ENCODE results near the gene UAP1L1. TPM values are rescaled to one million over a fixed set of nuclear protein-coding genes. Genes with fewer than 3 reads are reported as not detected.

UAP1L1 gene
- total RNA-seq, 1 donor from 2014 or later, result 17.2 TPM

GRCh38 chr9:137041124-137041523, 36.2 kb upstream of the UAP1L1 start:
- intact Hi-C loops (cut with micrococcal nuclease), result loop anchor here (10.0 kb wide), 1 partner anchor 84 kb away; no protein-coding TSS in a partner anchor
- no peak overlapping the region for H3K4me3 Mint-ChIP-seq
- DNase-seq, result no peak
- H3K36me3 Mint-ChIP-seq (ENCODE audit: low read depth), result no peaks in the 10 kb centered on the region
- POLR2A ChIA-PET, result no interaction called here
- no peak overlapping the region for H3K27ac Mint-ChIP-seq
- H3K9me3 Mint-ChIP-seq, result no peaks in the 10 kb centered on the region
- CTCF ChIA-PET, result interaction anchor here (1.3 kb wide), 1 partner anchor 26 kb away, joined by 3 read pairs; no protein-coding TSS in a partner anchor
- peaks cover 12% of the 10 kb centered on the region for H3K27me3 Mint-ChIP-seq
- ATAC-seq (ENCODE audit: low read depth), result no peak
- peaks cover 11% of the 10 kb centered on the region for H3K4me1 Mint-ChIP-seq
- TF ChIP-seq CTCF (IDR thresholded peaks at IDR 0.05), result no peak

GRCh38 chr9:137042751-137043727, 34.3 kb upstream of the UAP1L1 start:
- peaks cover 16% of the 10 kb centered on the region for H3K4me1 Mint-ChIP-seq
- peaks cover 24% of the 10 kb centered on the region for H3K27me3 Mint-ChIP-seq

GRCh38 chr9:137044037-137044436, 33.3 kb upstream of the UAP1L1 start:
- Mint-ChIP-seq H3K4me3 (no peak overlapping the region), H3K27ac (no peak overlapping the region), H3K4me1 (peaks cover 16% of the 10 kb centered on the region), H3K36me3 (ENCODE audit: low read depth) (no peaks in the 10 kb centered on the region), H3K9me3 (no peaks in the 10 kb centered on the region), H3K27me3 (peaks cover 24% of the 10 kb centered on the region)
- ATAC-seq (ENCODE audit: low read depth) (no peak), DNase-seq (no peak)
- ChIA-PET POLR2A (interaction anchor here (1.0 kb wide), 1 partner anchor 48 kb away, joined by 3 read pairs; the partner anchor contains the start of gene CLIC3), CTCF (interaction anchor here (1.0 kb wide), 2 partner anchors 15 to 24 kb away, joined by 3 read pairs; no protein-coding TSS in a partner anchor)
- intact Hi-C loops (cut with micrococcal nuclease), result loop anchor here (10.0 kb wide), 1 partner anchor 81 kb away; no protein-coding TSS in a partner anchor
- no peak for TF ChIP-seq CTCF (IDR thresholded peaks at IDR 0.05)

More at GRCh38 chr9:137042751-137043727, 34.3 kb upstream of the UAP1L1 start:
- Mint-ChIP-seq H3K27ac (no peak overlapping the region), H3K36me3 (ENCODE audit: low read depth) (no peaks in the 10 kb centered on the region), H3K4me3 (no peak overlapping the region), H3K9me3 (no peaks in the 10 kb centered on the region)
- ChIA-PET CTCF (interaction anchor here (1.3 kb wide), 1 partner anchor 24 kb away, joined by 3 read pairs; no protein-coding TSS in a partner anchor), POLR2A (interaction anchor here (0.7 kb wide), 1 partner anchor 22 kb away, joined by 14 read pairs; no protein-coding TSS in a partner anchor)
- intact Hi-C loops (cut with micrococcal nuclease), result loop anchor here (10.0 kb wide), 1 partner anchor 82 kb away; no protein-coding TSS in a partner anchor
- DNase-seq (no peak), ATAC-seq (ENCODE audit: low read depth) (no peak)
- no peak for TF ChIP-seq CTCF (IDR thresholded peaks at IDR 0.05)

DNA sequence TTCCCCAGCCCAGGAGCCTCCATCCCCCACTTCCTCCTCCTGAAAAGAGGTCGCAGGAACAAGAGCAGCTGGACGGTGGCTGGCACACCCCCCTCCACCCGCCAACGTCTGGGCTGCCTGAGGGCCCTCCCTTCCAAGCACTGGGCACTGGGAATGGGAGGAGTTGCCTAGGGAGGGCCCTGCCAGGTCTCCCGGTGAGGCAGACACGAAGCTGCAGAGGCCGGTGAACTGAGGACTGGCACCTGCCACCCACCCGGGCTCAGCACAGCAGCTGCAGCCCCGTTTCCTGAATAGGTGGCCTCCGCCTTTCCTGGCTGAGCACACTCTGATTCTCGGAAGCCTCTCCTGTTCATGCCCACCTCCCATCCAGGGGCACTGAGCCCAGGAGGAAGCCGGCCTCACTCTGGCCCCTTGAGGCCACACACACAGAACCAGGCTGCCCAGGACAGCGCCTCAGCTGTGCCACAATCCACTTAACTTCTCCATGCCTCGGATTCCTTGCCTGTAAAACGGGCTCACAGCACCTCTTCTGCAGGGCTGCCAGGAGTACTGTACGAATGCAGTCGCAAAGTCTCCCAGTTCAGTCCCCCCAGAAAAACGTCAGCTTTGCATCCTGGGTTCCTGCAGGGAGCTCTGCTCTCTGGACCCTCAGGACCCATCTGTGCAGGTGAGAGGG, 32.7 kb upstream of the UAP1L1 start:
- peaks cover 26% of the 10 kb centered on the region for H3K27me3 Mint-ChIP-seq

More for the DNA sequence above, 32.7 kb upstream of the UAP1L1 start:
- intact Hi-C loops (cut with micrococcal nuclease), result loop anchor here (10.0 kb wide), 1 partner anchor 80 kb away; no protein-coding TSS in a partner anchor
- CTCF ChIA-PET, result interaction anchor here (1.0 to 1.3 kb wide), 3 partner anchors 9 to 23 kb away, joined by 3 to 7 read pairs (median 3); no protein-coding TSS in a partner anchor
- DNase-seq, result no peak
- Mint-ChIP-seq H3K36me3 (ENCODE audit: low read depth) (no peaks in the 10 kb centered on the region), H3K4me1 (peaks cover 16% of the 10 kb centered on the region), H3K4me3 (no peak overlapping the region), H3K9me3 (no peaks in the 10 kb centered on the region), H3K27ac (no peak overlapping the region)
- POLR2A ChIA-PET, result interaction anchor here (1.0 kb wide), 1 partner anchor 48 kb away, joined by 3 read pairs; the partner anchor contains the start of gene CLIC3
- TF ChIP-seq CTCF (IDR thresholded peaks at IDR 0.05), result no peak
- ATAC-seq (ENCODE audit: low read depth), result no peak

Data from activated B cell treated with CpG ODN at 0.5 μM for 24 hours (primary cell).